ENCODE results near the gene SPARC. TPM values are rescaled to one million over a fixed set of nuclear protein-coding genes. Genes with fewer than 3 reads are reported as not detected.
A peak's percentile ranks its signal among the peaks of the same experiment; 100 is the strongest.

SPARC gene
- total RNA-seq, 2 donors from 2014 or later = 76.0 to 168 TPM

DNA sequence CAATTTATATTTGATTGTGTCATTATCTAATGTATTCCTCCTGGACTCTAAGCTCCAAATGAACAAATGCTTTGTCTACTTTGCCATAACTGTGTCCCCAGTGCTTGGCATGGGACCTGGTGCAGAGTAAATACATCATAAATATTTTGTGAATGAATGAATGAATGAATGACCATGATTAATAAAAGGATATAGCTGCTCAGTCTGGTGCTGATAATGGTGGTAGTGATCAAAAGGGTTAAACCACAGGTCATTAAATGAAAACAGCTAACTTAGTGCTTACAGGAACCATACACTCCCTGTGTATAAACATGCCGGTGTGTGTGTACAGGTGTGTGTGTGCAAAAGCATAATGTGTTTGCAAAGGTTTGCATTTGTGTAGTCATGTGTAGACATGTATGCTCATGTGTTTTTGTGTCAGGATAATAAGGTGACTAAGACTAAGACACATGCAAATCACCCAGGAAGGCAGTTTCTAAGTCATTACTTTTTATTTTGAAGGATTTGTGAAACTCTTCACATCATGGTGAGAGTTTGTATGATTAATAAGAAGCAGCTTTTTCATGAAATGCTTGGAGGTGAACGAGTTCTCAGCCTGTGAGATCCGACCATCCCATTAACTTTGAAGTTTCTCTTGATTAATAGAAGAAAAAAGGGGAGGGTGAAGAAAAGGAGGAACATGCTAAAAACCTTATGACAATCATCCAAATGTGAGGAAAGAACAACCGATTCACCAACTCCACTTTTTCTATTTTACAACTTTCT, 24.6 kb downstream of the SPARC start:
- intact Hi-C loops (cut with DNase I) = loop anchor here (10.0 kb wide), 1 partner anchor 83 kb away; no protein-coding TSS in a partner anchor
- TF ChIP-seq POLR2A (IDR thresholded peaks at IDR 0.05) (no peak), CTCF (IDR thresholded peaks at IDR 0.05) (no peak)
- Histone ChIP-seq H3K4me1 (peaks cover 15% of the 10 kb centered on the region), H3K4me3 (no peak overlapping the region), H3K9me3 (no peaks in the 10 kb centered on the region), H3K27ac (no peak overlapping the region), H3K36me3 (replicated peaks in 1 of 2; ENCODE audit: insufficient read depth in 1 of 2, low read depth in 2 of 2) (no peaks in the 10 kb centered on the region), H3K27me3 (no peaks in the 10 kb centered on the region)
- WGBS, 2 donors = 49 to 51% methylated on average over 4 of the region's 4 CpGs
- ATAC-seq (no peak), DNase-seq (no peak)

GRCh38 chr5:151660616-151661495, 25.9 kb downstream of the SPARC start:
- intact Hi-C loops (cut with DNase I) = loop anchor here (10.0 kb wide), 1 partner anchor 84 kb away; no protein-coding TSS in a partner anchor
- Histone ChIP-seq H3K36me3 (replicated peaks in 1 of 2; ENCODE audit: insufficient read depth in 1 of 2, low read depth in 2 of 2) (no peaks in the 10 kb centered on the region), H3K4me3 (no peak overlapping the region), H3K27ac (no peak overlapping the region), H3K9me3 (no peaks in the 10 kb centered on the region), H3K27me3 (no peaks in the 10 kb centered on the region), H3K4me1 (peaks cover 15% of the 10 kb centered on the region)
- 64 to 70% methylated on average over 12 of the region's 12 CpGs for WGBS, 2 donors
- no peak for DNase-seq
- TF ChIP-seq CTCF (IDR thresholded peaks at IDR 0.05) = no peak
- no peak for TF ChIP-seq POLR2A (IDR thresholded peaks at IDR 0.05)
- ATAC-seq = peak; percentile 5

DNA sequence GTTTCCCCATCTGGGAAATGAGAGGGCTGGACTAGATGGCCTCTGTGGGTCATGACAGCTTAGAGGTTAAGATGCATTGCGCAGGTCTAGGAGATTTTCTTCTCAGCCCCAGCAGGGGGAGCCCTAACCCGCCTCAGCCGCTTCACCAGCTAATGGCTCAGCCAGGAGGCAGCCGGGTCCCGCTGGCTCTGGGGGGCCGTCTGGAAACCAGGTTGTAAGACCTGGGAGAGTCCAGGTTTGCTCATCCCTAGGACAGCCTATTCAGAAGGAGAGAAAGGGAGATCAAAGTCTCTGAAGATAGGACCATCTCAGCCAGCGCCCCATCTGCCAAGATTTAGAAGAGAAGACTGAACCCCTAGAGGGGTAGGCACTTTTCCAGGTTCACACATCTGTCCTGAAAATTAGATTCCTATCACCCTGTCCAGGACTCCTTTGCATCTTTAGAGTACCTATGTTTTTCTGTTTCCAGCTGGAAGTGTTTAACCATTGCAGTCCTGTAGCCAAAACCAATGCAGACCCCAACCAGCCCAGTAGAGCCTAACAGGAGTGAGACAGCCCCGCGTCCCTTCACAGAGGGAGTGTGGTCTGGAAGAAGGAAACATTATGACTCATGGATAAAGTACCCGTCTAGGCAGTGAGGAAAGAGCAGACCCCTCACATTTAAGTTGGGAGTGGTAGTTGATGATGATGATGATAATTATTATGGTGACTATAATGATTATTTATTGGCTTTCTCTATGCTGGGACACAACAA, 27.5 kb downstream of the SPARC start:
- H3K4me3 ChIP-seq = no peak overlapping the region
- H3K4me1 ChIP-seq = peaks cover 3% of the 10 kb centered on the region
- ATAC-seq (peak; percentile 85), DNase-seq (peak; percentile 64 to 77 (median 72))
- H3K9me3 ChIP-seq = no peaks in the 10 kb centered on the region
- peak; percentile 71 to 82 (median 73) for TF ChIP-seq CTCF (IDR thresholded peaks at IDR 0.05)
- TF ChIP-seq POLR2A (IDR thresholded peaks at IDR 0.05) = no peak
- H3K27me3 ChIP-seq = no peaks in the 10 kb centered on the region
- intact Hi-C loops (cut with DNase I) = no loop called here
- no peak overlapping the region for H3K27ac ChIP-seq
- H3K36me3 ChIP-seq (replicated peaks in 1 of 2; ENCODE audit: insufficient read depth in 1 of 2, low read depth in 2 of 2) = no peaks in the 10 kb centered on the region
- WGBS, 2 donors = 22 to 31% methylated on average over 9 to 10 of the region's 10 CpGs

- WGBS, 2 donors = 75 to 89% methylated on average over 1 of the region's 1 CpG
- intact Hi-C loops (cut with DNase I) = no loop called here
- Histone ChIP-seq H3K36me3 (replicated peaks in 1 of 2; ENCODE audit: insufficient read depth in 1 of 2, low read depth in 2 of 2) (no peaks in the 10 kb centered on the region), H3K4me3 (no peak overlapping the region), H3K27ac (no peak overlapping the region), H3K27me3 (no peaks in the 10 kb centered on the region), H3K9me3 (no peaks in the 10 kb centered on the region), H3K4me1 (no peaks in the 10 kb centered on the region)
- TF ChIP-seq CTCF (IDR thresholded peaks at IDR 0.05) (no peak), POLR2A (IDR thresholded peaks at IDR 0.05) (no peak)
- ATAC-seq (no peak), DNase-seq (no peak)
These were observed 29.6 kb downstream of the SPARC start for GRCh38 chr5:151657114-151657513.

Data from body of pancreas (tissue), 4 donors.